K562 (cell line): ENCODE measurements around the gene ADAMTSL3.

Experiments
- CC2D1A ChIP-seq: fragments of 450-650 bp; IDR thresholded peaks from 2 replicates; pipeline ENCODE4 v1.6.1; 2017; ENCODE audit warnings: mild to moderate bottlenecking
- CREB1 ChIP-seq, 2 experiments: sonication (generic) in 1 of 2; formaldehyde crosslinking in 1 of 2; IDR thresholded peaks; 2 replicates each; pipeline versions ENCODE4 v1.6.1 to v1.8.0; 2012 to 2022; ENCODE audit warnings: inconsistent platforms in 1 of 2, mild to moderate bottlenecking in 1 of 2, missing genetic modification reagents in 1 of 2, moderate library complexity in 1 of 2
- GABPB1 ChIP-seq: sonication (generic); formaldehyde crosslinking; IDR thresholded peaks from 2 replicates; pipeline ENCODE4 v1.8.0; 2022; ENCODE audit warnings: mild to moderate bottlenecking, missing genetic modification reagents
- POLR2AphosphoS2 ChIP-seq: IDR thresholded peaks from 2 replicates; pipeline ENCODE4 v1.6.1; 2012; ENCODE audit warnings: low read length, improper control_type of control experiment
- TAF1 ChIP-seq: IDR thresholded peaks from 2 replicates; pipeline ENCODE4 v1.6.1; 2011; ENCODE audit warnings: mild to moderate bottlenecking, low read length, moderate library complexity; ENCODE audit not compliant: insufficient read depth, control insufficient read depth, severe bottlenecking; ENCODE audit errors: extremely low read depth
- TRIM28 ChIP-seq: fragments of 450-650 bp; IDR thresholded peaks from 2 replicates; pipeline ENCODE4 v1.6.1; 2017
- TF ChIP-seq, protein P1 (sequence below), 2 experiments: fragments of 200-800 bp in 1 of 2; sonication (Bioruptor generic) in 1 of 2; sonication (generic) in 1 of 2; formaldehyde crosslinking in 1 of 2; IDR thresholded peaks in 1 of 2; conservative IDR thresholded peaks in 1 of 2; 2 replicates each; pipeline versions ENCODE4 v1.5.0 to v1.6.1; 2016 to 2020; ENCODE audit warnings: missing compliant biosample characterization in 1 of 2, missing genetic modification characterization in 1 of 2, missing genetic modification reagents in 1 of 2
- TF ChIP-seq, protein P2 (sequence below), 3 experiments: IDR thresholded peaks in 2 of 3; conservative IDR thresholded peaks in 1 of 3; 2 replicates each; pipeline ENCODE4 v1.5.1; 2011 to 2012; ENCODE audit warnings: low read length in 3 of 3, mild to moderate bottlenecking in 3 of 3, control low read depth in 2 of 3, improper control_type of control experiment in 1 of 3, inconsistent platforms in 1 of 3, low read depth in 1 of 3, mixed read lengths in 1 of 3, moderate library complexity in 1 of 3; ENCODE audit not compliant: insufficient read depth in 2 of 3
- TF ChIP-seq, protein P3 (sequence below): sonication (generic); formaldehyde crosslinking; IDR thresholded peaks from 2 replicates; pipeline ENCODE4 v1.8.1; 2023; ENCODE audit warnings: mild to moderate bottlenecking, missing genetic modification reagents
- TF ChIP-seq, protein P4 (sequence below): fragments of 200-800 bp; sonication (Bioruptor generic); IDR thresholded peaks from 2 replicates; pipeline ENCODE4 v1.6.1; 2017; ENCODE audit warnings: missing genetic modification characterization, missing compliant biosample characterization
- TF ChIP-seq, protein P5 (sequence below): sonication (generic); formaldehyde crosslinking; IDR thresholded peaks from 2 replicates; pipeline ENCODE4 v1.8.1; 2023; ENCODE audit warnings: mild to moderate bottlenecking, missing genetic modification reagents

DNA sequence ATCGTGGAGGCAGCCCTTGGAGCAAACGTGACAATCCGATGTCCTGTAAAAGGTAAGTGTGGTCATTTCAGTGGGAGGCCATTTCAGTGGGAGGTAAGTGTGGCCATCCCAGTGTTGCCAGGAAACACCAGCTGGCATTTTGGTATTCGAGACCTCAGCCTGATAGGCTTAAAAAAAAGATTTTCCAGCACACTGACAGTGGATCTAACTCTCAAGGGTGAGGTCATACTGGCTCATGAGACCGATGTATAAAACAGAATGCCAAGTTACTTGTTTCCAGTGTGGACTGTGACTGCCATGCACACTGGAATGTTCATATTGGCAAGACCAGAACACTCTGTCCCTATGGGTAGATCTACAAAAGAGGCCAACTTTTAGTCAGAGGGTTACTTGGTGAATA, 337.2 kb downstream of the ADAMTSL3 start:
- TF ChIP-seq, protein P1, sequence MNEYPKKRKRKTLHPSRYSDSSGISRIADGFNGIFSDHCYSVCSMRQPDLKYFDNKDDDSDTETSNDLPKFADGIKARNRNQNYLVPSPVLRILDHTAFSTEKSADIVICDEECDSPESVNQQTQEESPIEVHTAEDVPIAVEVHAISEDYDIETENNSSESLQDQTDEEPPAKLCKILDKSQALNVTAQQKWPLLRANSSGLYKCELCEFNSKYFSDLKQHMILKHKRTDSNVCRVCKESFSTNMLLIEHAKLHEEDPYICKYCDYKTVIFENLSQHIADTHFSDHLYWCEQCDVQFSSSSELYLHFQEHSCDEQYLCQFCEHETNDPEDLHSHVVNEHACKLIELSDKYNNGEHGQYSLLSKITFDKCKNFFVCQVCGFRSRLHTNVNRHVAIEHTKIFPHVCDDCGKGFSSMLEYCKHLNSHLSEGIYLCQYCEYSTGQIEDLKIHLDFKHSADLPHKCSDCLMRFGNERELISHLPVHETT (CRISPR knock-in tag; conservative IDR thresholded peaks at IDR 0.05 in 1 of 2, IDR thresholded peaks at IDR 0.05 in 1 of 2) = no peak
- TF ChIP-seq GABPB1 (CRISPR knock-in tag) (no peak), CREB1 (IDR thresholded peaks at IDR 0.05) (no peak), CREB1 (CRISPR knock-in tag; IDR thresholded peaks at IDR 0.05) (no peak), POLR2AphosphoS2 (no peak), CC2D1A (no peak), TRIM28 (no peak), TAF1 (no peak)
- TF ChIP-seq, protein P2, sequence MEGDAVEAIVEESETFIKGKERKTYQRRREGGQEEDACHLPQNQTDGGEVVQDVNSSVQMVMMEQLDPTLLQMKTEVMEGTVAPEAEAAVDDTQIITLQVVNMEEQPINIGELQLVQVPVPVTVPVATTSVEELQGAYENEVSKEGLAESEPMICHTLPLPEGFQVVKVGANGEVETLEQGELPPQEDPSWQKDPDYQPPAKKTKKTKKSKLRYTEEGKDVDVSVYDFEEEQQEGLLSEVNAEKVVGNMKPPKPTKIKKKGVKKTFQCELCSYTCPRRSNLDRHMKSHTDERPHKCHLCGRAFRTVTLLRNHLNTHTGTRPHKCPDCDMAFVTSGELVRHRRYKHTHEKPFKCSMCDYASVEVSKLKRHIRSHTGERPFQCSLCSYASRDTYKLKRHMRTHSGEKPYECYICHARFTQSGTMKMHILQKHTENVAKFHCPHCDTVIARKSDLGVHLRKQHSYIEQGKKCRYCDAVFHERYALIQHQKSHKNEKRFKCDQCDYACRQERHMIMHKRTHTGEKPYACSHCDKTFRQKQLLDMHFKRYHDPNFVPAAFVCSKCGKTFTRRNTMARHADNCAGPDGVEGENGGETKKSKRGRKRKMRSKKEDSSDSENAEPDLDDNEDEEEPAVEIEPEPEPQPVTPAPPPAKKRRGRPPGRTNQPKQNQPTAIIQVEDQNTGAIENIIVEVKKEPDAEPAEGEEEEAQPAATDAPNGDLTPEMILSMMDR (IDR thresholded peaks at IDR 0.05 in 2 of 3, conservative IDR thresholded peaks at IDR 0.05 in 1 of 3; ENCODE audit: insufficient read depth in 2 of 3, low read depth in 1 of 3, low read length in 3 of 3) = no peak
- TF ChIP-seq, protein P3, sequence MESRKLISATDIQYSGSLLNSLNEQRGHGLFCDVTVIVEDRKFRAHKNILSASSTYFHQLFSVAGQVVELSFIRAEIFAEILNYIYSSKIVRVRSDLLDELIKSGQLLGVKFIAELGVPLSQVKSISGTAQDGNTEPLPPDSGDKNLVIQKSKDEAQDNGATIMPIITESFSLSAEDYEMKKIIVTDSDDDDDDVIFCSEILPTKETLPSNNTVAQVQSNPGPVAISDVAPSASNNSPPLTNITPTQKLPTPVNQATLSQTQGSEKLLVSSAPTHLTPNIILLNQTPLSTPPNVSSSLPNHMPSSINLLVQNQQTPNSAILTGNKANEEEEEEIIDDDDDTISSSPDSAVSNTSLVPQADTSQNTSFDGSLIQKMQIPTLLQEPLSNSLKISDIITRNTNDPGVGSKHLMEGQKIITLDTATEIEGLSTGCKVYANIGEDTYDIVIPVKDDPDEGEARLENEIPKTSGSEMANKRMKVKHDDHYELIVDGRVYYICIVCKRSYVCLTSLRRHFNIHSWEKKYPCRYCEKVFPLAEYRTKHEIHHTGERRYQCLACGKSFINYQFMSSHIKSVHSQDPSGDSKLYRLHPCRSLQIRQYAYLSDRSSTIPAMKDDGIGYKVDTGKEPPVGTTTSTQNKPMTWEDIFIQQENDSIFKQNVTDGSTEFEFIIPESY = no peak
- TF ChIP-seq, protein P4, sequence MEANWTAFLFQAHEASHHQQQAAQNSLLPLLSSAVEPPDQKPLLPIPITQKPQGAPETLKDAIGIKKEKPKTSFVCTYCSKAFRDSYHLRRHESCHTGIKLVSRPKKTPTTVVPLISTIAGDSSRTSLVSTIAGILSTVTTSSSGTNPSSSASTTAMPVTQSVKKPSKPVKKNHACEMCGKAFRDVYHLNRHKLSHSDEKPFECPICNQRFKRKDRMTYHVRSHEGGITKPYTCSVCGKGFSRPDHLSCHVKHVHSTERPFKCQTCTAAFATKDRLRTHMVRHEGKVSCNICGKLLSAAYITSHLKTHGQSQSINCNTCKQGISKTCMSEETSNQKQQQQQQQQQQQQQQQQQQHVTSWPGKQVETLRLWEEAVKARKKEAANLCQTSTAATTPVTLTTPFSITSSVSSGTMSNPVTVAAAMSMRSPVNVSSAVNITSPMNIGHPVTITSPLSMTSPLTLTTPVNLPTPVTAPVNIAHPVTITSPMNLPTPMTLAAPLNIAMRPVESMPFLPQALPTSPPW (CRISPR knock-in tag) = no peak
- TF ChIP-seq, protein P5, sequence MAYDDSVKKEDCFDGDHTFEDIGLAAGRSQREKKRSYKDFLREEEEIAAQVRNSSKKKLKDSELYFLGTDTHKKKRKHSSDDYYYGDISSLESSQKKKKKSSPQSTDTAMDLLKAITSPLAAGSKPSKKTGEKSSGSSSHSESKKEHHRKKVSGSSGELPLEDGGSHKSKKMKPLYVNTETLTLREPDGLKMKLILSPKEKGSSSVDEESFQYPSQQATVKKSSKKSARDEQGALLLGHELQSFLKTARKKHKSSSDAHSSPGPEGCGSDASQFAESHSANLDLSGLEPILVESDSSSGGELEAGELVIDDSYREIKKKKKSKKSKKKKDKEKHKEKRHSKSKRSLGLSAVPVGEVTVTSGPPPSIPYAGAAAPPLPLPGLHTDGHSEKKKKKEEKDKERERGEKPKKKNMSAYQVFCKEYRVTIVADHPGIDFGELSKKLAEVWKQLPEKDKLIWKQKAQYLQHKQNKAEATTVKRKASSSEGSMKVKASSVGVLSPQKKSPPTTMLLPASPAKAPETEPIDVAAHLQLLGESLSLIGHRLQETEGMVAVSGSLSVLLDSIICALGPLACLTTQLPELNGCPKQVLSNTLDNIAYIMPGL (CRISPR knock-in tag) = no peak
